Measurements from ENCODE around the gene HOXC11.

Gene HOXC11

DNA sequence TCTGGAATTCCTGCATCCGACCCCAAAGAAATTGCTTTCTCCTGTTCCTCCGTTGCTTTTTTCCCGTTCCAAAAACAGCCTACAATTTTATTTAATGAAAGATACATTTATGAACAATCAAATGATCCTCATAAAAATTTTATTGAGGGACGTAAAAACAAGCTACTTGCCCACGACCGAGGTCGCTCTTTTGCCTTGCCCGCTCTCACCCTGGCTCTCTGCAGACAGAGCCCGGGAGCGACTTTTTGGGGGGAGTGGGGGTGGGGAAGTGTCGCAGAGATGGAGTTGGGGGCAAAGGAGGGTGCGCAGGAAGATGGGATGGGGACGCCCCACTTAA lies 25.9 kb downstream of the HOXC11 start:
- no peak for DNase-seq

DNA sequence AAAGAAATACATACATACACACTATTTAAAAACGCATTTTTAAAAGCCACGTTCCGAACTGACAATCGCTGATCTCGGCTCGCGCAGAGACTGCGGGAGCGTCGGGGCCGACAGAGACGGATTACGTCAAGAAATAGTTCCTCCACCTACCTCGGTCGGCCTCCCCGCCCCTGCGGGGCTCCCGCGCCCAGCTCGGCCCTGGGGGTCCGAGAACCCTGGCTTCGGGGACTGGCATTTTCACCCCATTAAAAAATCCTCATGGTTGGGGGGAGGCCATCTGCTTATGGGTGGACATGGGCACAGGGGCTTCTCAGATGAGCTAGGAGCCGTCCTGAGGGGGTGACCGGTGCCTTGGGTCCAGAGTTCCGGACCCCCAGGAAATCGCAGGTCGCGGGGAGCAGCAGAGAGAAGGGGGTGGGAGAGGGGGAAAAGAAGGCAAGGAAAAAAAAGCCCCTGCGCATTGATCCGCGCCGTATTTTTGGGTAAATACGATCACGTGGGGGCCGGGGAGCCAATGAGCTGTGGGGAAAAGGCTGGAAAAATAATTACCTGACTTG lies 26.7 kb downstream of the HOXC11 start:
- no peak for DNase-seq

DNA sequence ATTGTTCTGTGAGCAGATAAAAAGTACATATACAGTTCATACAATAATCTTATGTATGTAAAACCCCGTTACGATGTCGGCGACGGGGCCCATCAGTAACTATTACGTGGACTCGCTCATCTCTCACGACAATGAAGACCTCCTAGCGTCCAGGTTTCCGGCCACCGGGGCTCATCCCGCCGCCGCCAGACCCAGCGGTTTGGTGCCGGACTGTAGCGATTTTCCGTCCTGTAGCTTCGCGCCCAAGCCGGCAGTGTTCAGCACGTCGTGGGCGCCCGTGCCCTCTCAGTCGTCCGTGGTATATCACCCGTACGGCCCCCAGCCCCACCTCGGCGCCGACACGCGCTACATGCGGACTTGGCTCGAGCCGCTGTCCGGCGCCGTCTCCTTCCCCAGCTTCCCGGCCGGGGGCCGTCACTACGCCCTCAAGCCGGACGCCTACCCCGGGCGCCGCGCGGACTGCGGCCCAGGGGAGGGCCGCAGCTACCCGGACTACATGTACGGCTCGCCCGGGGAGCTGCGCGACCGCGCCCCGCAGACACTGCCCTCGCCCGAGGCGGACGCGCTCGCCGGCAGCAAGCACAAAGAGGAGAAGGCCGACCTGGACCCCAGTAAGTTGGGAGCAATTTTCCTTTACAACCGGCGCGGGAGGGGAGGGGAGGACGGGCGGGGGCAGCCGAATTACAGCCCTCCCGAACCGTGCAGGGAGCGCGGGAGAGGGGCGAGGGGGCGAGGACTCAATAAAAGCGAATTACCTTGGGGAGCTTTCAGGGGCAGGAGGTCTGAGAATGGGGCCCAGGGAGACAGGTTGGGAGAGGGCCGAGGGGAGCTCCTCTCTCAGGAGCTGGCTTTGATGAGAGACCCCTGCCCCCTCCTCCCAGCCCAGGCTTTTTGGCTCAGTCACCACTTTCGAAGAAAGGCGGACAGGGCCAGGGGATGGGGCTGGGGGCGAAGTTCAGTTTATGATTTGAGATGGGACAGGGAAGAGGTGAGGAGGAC lies 27.5 kb downstream of the HOXC11 start, which contains the start of gene HOXC9:
HOXC9 (plus strand) TSS at position 46 of the 999 bp plus-strand sequence; CDS start at position 74, 28 bp downstream.
- no peak for DNase-seq

DNA sequence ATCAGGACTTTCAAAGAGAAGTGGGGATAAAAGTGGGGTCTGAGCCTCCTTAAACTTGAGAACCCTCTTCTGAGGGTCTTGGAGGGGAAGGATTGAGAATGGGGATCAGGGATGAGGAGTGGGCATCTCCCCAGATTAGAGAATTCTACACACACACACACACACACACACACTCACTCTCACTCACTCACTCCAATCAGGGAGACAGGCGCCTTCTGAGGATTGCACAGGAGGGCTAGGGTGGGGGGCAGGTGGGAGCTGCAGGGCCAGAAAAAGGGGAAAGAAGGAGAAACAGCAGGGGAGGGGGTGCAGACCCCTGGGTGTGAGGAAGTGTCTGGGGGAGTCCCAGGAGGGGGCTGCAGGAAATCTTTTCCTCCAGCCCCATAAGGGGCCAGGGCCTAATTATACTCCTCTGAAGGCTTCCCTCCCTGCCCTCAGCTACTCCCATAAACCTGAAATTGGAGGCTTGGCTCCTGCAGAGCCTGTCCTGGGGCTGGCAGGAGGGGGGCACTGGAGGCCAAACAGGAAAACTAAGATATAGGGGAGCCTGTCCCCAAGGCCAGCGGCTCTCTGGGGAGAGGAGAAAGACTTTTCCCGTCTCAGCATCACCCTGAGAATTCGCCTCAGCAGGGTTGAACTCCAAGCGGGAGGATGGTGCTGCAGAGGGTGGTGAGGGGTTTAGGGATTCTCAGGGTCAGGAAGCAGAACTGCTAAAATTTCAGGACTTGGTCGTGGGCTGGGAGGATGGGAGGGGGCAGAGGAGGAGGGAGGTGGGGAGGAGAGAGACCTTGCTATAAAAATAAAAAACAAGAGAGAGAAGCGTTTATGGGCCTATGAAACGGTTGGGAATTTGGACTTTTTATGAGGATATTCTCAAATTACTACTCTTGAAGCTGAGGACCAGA lies 28.6 kb downstream of the HOXC11 start:
- no peak for DNase-seq

DNA sequence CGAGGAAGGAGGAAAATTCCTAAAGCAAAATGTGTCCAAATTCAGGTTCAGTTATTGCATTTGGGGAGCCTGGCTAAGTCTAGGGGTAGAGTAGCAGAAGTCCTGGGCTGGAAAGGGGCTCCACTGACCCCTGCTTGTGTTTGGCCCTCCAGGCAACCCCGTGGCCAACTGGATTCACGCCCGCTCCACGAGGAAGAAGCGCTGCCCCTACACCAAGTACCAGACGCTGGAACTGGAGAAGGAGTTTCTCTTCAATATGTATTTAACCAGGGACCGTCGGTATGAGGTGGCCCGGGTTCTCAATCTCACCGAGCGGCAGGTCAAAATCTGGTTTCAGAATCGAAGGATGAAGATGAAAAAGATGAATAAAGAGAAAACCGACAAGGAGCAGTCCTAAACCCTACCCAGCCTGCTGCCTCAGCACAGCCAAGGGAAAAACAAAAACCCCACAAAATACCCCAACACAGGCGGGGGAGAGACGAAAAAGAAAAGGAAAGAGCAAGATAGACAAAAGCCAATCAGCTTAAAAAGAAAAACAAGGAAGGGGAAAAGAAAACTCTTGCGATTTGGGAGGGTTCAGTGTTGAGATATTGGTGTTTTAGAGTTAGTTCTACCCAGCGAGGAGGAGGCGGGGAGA lies 29.5 kb downstream of the HOXC11 start:
- no peak for DNase-seq

DNA sequence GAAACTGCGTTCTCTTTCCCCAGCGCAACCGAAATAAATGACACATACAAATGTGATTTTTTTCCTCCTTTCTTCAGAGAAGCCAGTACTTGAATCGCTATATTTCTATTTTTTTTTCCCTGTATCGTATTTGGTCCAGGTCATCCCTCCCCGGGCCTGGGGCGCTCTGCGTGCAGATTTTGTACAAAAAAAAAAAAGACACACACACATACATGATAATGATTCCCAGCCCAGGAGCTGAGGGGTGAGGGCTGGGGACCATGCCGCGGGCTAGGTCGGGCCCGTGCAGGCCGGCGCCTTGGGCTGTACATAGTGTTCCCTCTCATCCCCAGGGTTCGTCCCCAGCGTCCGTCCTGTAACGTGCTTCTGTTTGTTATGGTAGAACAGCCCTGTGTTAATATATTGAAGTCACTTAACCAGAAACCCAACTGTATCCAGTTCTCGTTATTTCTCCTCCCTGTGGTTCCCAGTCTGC lies 30.0 kb downstream of the HOXC11 start:
- no peak for DNase-seq

DNA sequence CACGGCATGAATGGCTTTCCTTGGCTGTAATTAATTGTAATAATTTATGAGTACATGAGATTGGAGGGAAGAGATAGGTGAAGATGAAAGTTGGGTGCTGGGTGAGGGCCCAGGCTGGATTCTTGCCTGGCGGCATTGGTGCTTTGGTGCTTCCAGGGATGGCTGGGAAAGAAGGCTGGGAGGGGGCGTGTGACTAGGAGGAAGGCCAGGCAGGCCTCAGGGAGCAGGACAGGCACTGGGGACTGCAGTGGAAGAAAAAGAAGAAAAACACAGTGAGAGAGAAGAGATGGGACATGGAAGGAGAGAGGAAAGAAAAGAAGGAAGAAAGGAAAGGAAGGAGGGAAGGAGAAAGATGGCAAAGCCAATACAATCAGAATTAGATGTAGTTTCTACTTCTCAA lies 30.7 kb downstream of the HOXC11 start:
- no peak for DNase-seq

DNA sequence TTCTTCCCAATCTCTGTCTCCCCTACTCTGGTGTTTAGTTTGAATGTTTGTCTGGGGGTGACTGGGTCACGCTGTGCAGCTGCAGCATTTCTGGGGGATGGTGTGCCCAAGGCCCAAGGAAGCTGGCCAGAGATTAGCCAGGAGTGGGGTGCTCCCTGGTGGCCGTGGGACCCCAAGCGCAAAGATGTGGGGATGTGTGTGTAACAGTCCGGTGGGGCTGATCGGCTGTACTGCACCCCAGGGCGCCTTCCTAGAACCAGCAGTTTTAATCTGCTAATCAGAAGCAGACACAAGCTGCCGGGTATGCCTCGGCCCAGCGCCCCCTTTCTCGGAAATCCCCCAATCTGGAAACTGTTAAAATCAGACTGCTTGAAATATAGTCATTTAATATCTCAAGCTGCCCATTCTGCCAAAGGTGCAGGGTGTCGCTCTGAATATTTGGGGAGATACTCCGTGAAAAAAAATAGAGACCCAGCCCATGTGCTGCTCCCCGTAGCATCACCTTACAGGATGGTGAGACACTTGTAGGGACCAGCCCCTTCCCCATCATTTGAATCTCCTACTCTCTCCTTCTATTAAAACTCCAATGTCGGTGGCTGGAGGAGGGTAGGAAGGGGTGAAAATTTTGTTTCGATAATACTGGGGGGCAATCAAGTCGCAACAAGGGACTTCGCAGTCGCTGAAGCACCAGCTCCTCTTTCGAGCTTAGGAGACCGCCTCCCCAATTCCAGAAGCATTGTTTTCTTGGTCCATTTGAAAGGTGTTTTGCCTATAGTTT lies 31.3 kb downstream of the HOXC11 start:
- DNase-seq = no peak

DNA sequence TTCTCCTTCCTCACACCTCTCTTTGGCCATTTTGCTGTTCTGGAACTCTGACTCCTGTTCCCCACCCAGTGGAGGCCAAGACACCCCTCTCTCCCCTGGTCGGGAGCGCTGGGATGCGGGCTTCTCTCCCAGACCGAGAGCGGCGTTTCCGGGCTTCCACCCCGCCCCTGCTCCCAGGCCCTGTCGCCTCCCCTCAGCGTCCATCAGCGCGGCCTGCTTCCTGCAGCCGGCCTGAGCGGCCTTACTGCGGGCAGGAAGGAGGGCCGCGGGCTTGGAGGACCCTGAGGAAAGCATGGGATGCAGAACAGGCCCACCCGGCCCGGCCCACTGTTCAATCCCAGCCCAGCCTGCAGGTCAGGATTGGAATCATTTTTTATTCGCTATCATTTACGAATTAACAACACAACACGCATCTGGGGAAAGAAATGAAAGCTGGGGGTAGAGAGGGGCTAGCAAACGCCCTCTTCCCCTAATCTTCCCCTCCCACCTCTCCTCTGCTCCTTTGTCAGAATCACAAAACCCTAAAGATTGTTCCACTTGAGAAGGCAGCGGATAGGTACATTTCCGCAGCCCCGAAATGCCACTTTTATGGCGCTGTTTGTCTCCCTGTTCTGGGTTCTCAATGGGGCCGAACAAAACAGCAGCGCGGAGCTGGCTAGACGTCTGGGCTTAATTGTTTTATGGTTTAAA lies 32.1 kb downstream of the HOXC11 start:
- no peak for DNase-seq

DNA sequence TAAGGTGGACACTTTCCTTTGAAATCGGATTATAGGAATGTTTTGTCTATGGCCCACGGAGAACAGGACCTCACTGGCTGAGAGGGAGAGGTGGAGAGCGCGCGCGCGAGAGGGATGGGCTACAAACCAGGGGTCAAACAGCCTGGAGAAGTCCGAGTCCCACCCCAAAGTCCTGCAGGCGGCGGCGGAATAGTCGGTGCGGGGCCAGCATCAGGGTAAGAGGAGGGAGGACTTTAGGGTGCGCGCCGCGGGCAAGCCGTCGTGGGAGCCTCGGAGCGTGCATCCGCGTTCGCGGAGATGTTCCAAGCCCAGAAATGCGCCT lies 32.6 kb downstream of the HOXC11 start:
- no peak for DNase-seq

DNA sequence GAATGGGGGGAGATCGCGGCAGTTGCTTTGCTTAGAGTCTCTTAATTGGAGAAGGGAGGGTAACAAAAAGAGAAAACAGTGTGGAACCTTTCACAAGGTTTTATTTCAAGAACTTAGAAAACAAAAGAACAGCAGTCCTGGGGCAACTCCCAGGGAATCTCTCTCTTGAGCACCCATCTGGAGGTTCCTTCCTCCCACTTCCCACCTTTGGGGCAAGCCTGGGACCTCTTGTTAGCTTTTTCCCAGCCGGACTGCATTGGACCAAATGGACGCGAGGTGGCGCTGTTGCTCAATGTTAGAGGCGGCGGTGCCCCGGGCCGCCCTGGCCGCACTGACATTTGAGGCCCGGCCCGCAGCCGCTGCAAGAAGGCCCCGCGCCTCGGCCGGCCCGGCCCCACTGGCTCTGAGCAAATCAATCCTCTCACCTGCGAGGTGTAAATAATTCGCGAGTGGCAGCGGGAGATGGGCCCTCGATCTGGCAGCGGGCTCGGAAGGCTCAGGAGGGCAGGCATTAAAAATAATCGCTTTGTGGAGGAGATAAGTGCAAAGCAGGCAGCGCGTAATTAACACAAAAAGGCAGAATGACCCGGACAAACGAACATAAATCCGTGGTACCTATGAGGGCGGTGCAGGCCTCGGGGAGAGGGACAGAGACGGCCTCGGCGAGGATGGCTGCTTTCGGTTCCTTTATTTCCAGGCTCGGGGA lies 33.1 kb downstream of the HOXC11 start:
- DNase-seq = no peak

DNA sequence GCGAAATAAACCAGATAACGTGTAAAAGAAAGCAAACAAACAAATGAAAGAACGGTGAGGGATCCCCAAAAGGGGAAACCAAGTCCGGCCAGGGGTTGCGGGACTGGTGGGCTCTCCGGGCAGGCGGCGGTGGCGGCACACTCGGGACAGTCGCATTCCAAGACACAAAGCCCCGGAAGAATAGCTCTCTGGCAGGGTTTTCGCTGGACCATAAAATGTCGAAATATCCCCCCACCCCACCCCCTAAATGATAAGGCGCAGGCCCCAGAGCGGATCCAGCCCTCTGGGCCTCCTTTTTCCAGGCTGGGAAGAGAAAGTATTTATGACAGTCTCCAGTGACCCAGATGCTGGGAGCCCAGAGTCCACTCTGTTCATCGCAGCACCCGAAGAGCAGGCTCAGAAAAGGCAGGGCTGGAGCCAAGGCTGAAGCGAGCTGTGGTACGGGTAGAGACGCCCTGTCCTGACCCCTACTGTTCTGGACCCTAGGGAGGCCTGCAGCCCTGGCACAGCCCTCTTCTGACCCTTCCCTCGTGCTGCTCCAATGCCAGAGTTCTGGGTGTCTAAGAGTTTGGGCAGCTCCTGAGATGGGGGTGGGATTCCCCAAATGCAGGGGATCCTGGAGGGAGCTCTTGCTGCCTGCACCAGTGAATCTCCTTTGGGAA lies 33.8 kb downstream of the HOXC11 start:
- DNase-seq = no peak

DNA sequence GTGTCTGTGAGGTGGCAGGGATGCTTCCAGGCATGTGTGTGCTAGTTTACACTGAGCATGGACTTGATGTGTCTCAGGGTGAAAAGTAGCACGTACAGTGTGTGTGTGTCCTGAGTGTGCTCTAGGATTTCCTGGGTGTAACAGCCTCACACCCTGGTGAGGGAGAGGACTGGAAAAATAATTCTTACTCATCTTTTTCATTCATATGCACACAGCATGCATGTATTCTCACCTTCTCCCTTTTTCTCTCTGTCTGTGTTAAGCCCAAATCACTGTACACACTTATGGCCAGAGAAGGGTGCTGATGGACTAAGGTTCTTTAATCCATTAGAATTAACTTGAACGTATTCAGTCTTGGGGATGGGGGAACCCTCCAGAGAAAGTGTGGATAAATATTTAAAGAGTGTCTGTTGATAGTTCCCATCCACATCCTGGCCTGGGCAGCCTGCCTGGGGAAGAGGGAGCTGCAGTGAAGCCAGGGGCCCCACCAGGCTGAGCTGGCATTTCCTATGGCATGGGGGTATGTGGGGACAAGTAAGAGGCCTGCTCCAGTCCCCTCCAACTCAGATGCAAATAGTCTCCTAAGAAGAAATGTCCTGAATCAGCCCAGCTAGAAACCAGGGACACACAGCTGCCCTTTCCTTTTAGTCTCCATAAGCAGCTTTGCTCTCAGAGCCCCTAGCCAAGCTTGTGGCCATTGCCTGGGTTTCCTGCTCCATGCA lies 34.8 kb downstream of the HOXC11 start:
- no peak for DNase-seq

DNA sequence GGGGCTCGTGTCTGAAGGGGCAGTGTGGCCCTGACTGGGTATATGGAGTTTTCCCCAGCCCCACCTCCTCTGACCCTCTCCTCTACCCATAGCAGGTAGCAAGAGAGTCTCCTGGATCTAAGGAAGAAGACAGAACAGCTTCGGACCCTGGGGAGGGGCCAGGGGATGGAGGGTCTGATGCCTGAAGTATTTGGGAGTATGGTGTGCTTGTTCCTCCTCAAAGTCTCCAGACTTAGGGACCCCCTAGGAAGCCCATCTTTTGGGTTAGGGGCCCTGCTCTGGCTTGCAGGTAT lies 35.3 kb downstream of the HOXC11 start:
- no peak for DNase-seq

DNA sequence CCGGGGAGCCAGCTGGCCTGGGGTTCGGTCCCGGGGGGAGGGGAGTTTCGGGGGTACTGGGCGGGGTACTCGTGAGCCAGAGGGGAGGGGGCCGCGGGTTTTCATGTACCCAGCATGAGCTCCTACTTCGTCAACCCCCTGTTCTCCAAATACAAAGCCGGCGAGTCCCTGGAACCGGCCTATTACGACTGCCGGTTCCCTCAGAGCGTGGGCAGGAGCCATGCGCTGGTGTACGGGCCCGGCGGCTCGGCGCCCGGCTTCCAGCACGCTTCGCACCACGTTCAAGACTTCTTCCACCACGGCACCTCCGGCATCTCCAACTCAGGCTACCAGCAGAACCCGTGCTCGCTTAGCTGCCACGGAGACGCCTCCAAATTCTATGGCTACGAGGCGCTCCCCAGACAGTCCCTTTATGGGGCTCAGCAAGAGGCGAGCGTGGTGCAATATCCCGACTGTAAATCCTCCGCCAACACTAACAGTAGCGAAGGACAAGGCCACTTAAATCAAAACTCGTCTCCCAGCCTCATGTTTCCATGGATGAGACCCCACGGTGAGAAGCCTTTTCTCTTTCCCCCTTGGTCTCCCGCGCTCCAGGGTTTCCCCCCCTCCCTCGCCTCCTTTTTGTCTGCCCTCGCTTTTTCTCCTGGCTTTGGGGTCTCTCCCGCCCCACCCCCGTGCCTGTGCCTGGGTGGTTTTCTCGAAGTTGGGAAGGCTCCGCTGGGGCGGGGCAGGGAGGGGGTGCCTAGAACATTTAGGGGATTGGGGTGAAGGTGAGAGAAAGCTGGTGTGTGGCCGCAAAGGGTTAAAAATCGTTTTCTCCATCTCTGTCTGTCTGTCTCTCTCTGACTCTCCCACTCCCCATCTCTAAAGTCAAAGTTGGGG lies 36.5 kb downstream of the HOXC11 start:
- no peak for DNase-seq

DNA sequence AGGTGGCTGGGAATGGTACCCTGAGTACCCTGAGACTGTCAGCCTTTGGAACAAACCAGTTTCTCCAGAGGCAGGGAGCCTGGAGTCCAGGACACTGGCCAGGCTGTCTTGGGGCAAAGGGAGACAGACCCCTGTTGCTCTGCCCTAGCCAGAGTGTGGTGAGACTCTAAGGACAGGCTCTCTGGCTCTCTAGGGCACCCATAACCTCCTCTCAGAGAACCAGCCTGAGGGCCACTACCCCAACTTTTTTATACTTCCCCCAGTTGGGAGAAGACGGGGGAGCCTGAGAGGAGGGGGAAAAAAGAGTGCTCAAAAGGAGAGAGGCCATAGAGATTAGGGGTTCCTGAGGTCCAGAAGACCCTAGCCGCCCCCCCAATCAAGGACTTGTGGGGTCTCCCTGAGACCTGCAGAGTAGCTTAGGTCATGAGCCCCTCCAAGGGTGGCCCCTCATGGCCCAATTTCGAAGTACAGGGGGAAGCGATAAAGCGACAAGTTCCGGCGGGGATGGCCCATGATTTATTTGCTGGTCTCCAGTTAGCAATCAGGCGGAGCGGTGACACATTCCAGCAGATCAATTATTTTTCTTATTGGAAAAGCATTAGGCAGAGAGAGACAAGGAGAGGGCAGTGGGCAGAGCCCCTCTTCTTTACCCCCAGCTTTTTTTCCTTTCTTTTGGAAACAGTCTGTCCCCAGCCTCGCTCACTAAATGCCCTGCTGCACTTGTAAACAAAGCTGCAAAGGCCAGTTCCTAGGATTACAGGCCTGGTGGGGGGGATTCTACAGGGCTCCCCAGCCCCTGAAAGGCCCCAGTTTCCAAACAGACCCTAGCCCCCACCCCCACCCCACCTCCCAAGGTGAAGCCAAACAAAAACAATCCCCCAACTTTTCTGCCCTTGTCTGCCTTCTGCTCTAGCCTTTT lies 37.4 kb downstream of the HOXC11 start:
- DNase-seq = no peak

DNA sequence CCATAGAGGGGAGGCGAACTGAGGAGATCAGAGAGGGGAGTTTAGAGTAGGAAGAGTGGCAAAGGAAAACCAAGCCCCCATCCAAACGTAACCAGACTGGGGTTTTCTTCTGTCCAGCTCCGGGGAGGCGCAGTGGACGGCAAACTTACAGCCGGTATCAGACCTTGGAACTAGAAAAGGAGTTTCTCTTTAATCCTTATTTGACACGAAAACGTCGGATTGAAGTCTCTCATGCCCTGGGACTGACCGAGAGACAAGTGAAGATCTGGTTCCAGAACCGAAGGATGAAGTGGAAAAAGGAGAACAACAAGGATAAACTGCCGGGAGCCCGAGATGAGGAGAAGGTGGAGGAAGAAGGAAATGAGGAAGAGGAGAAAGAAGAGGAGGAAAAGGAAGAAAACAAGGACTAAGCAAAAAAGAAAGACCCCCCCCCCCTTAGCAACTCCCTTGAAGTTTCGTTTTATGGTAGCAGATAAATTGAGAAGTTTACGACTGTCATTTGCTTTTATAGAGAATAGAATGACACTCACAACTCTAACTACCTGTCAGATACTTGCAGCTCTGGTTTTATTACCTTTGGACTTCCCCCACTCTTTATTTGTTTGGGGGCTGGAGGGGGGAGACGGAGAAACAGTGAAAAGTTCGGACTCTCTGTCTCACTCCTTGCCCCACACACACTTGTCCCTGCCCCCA lies 38.2 kb downstream of the HOXC11 start:
- no peak for DNase-seq

All from SIG-M5 (cell line).